NOMO-1 treated with DMSO at 0.1 percent for 48 hours (cell line): ENCODE measurements around the gene BORCS6.
"Not testable (repeated sequence)": the region's sequence is repeated elsewhere in the genome, so short reads cannot be mapped to it uniquely, and the experiment has no call there.

Experiments used
- DNase-seq: peaks from one replicate; lab custom pipeline; 2025; ENCODE audit not compliant: unreplicated experiment; lab: John Stamatoyannopoulos, UW

The BORCS6 gene

GRCh38 chr17:8175795-8176196 lies 14.2 kb downstream of the BORCS6 start:
- DNase-seq = peak; percentile 57

- no peak for DNase-seq
These were observed 16.1 kb downstream of the BORCS6 start for GRCh38 chr17:8173871-8174322.

- peak; percentile 96 for DNase-seq
These were observed 16.7 kb downstream of the BORCS6 start for GRCh38 chr17:8173056-8173870.

GRCh38 chr17:8170186-8170585 lies 19.8 kb downstream of the BORCS6 start:
- DNase-seq = not testable (repeated sequence)

GRCh38 chr17:8167526-8167925 lies 22.5 kb downstream of the BORCS6 start:
- no peak for DNase-seq

GRCh38 chr17:8166731-8167130 lies 23.2 kb downstream of the BORCS6 start:
- no peak for DNase-seq

GRCh38 chr17:8164815-8165131 lies 25.2 kb downstream of the BORCS6 start:
- DNase-seq = no peak

- peak; percentile 42 for DNase-seq
These were observed 25.8 kb downstream of the BORCS6 start for GRCh38 chr17:8163978-8164814.

GRCh38 chr17:8162997-8163977 lies 26.7 kb downstream of the BORCS6 start:
- no peak for DNase-seq

GRCh38 chr17:8162233-8162996 lies 27.6 kb downstream of the BORCS6 start, which contains the start of gene VAMP2:
Gene VAMP2, minus strand, starts transcription at chr17:8162948. Its CDS starts 69 bp downstream, at chr17:8162879.
- peak; percentile 53 for DNase-seq

- no peak for DNase-seq
These were observed 28.4 kb downstream of the BORCS6 start for GRCh38 chr17:8161289-8162232.

- DNase-seq = no peak
These were observed 29.2 kb downstream of the BORCS6 start for GRCh38 chr17:8160741-8161221.

GRCh38 chr17:8160224-8160577 lies 29.8 kb downstream of the BORCS6 start:
- DNase-seq = no peak

GRCh38 chr17:8159459-8160223 lies 30.3 kb downstream of the BORCS6 start:
- no peak for DNase-seq

- no peak for DNase-seq
These were observed 31.0 kb downstream of the BORCS6 start for GRCh38 chr17:8159032-8159400.

- DNase-seq = peak; percentile 94
These were observed 31.5 kb downstream of the BORCS6 start for GRCh38 chr17:8158267-8159031.

- peak; percentile 100 for DNase-seq
These were observed 33.6 kb downstream of the BORCS6 start for GRCh38 chr17:8156246-8156992.
